ENCODE measurements around the gene UBA5. TPM values are rescaled to one million over a fixed set of nuclear protein-coding genes. Genes with fewer than 3 reads are reported as not detected.

Gene UBA5
- total and polyA plus RNA-seq, 4 donors = 15.3 to 51.9 (median 36.0) TPM

GRCh38 chr3:132722165-132723023 is 62.3 kb downstream of the UBA5 start, which contains the start of gene NPHP3:
NPHP3 (minus strand) TSS chr3:132722409; CDS start chr3:132722355, 54 bp downstream.
- 2% methylated on average over 96 of the region's 96 CpGs for WGBS
- H3K36me3 ChIP-seq (ENCODE audit: control insufficient read depth in 4 of 4, insufficient read depth in 3 of 4, low read depth in 1 of 4, low read length in 3 of 4) = peaks cover 0 to 4% (median 0%) of the 10 kb centered on the region in 4 donors
- H3K27ac ChIP-seq (ENCODE audit: low read depth in 1 of 2, low read length in 2 of 2) = peak within 1 kb of the TSS; percentile 73 to 93
- H3K9ac ChIP-seq (ENCODE audit: low read depth in 1 of 2, low read length in 2 of 2) = peak within 1 kb of the TSS; percentile 74 to 76
- H3K27me3 ChIP-seq (ENCODE audit: control insufficient read depth in 4 of 4, insufficient read depth in 4 of 4, low read length in 3 of 4) = no peaks in the 10 kb centered on the region
- TF ChIP-seq YY1 (IDR thresholded peaks at IDR 0.05) = peak; percentile 73
- TF ChIP-seq CTCF (IDR thresholded peaks at IDR 0.05; ENCODE audit: low read depth, low read length, missing input control) = no peak
- TF ChIP-seq SP1 (IDR thresholded peaks at IDR 0.05) = peak; percentile 65
- no peak for TF ChIP-seq RXRA (IDR thresholded peaks at IDR 0.05)
- no peak for TF ChIP-seq TAF1 (conservative IDR thresholded peaks at IDR 0.05)
- TF ChIP-seq MAX (IDR thresholded peaks at IDR 0.05) = no peak
- no peak for TF ChIP-seq RAD21 (IDR thresholded peaks at IDR 0.05)
- TF ChIP-seq NR2F2 (IDR thresholded peaks at IDR 0.05) = no peak
- no peak for TF ChIP-seq FOXA1 (IDR thresholded peaks at IDR 0.05)
- peak in 1 of 2 donors; percentile 14 for TF ChIP-seq HNF4A (conservative IDR thresholded peaks at IDR 0.05)
- TF ChIP-seq JUND (IDR thresholded peaks at IDR 0.05) = no peak
- TF ChIP-seq FOXA2 (IDR thresholded peaks at IDR 0.05) = no peak
- peak; percentile 26 for TF ChIP-seq REST (IDR thresholded peaks at IDR 0.05)
- TF ChIP-seq EGR1 (IDR thresholded peaks at IDR 0.05; ENCODE audit: low read depth in 2 of 2) = no peak
- no peak for TF ChIP-seq HNF4G (IDR thresholded peaks at IDR 0.05)
- no peak for TF ChIP-seq ZBTB33 (IDR thresholded peaks at IDR 0.05)
- TF ChIP-seq ATF3 (IDR thresholded peaks at IDR 0.05) = no peak
- peak in 1 of 2 donors; percentile 71 for TF ChIP-seq GABPA (IDR thresholded peaks at IDR 0.05 in 1 of 2, conservative IDR thresholded peaks at IDR 0.05 in 1 of 2)
- peak; percentile 100 for DNase-seq (ENCODE audit: low spot score)
- peaks cover 7 to 24% (median 11%) of the 10 kb centered on the region in 4 donors for H3K4me1 ChIP-seq (ENCODE audit: control insufficient read depth in 4 of 4, insufficient read depth in 4 of 4, low read length in 3 of 4)
- peak within 1 kb of the TSS; percentile 81 to 94 (median 82) for H3K4me3 ChIP-seq (ENCODE audit: low read depth in 1 of 3, low read length in 3 of 3)
- no peaks in the 10 kb centered on the region for H3K9me3 ChIP-seq (ENCODE audit: control insufficient read depth in 4 of 4, low read length in 3 of 4)

Data from liver (tissue), 9 donors.